C4-2B (cell line): ENCODE data around the gene RASAL1.
A peak's percentile ranks its signal among the peaks of the same experiment; 100 is the strongest.

Experiments used
- H3K27ac ChIP-seq: fragments of 450-650 bp; 2 replicates; pipeline ENCODE4 v1.5.1; 2017
- CTCF ChIP-seq: fragments of 450-650 bp; conservative IDR thresholded peaks from 2 replicates; pipeline ENCODE4 v1.5.1; 2017; ENCODE audit warnings: mild to moderate bottlenecking
- ZFX ChIP-seq: fragments of 450-650 bp; IDR thresholded peaks from 2 replicates; pipeline ENCODE4 v1.6.1; 2017

The RASAL1 gene

GRCh38 chr12:113049976-113050742 lies 85.4 kb downstream of the RASAL1 start:
- H3K27ac ChIP-seq: no peak overlapping the region
- TF ChIP-seq ZFX: no peak
- peak; percentile 33 for TF ChIP-seq CTCF
